HG03457 (cell line): ENCODE measurements around the gene POC1A.

Experiments used
- ATAC-seq: cut with Tn5 transposase; IDR thresholded peaks from one replicate; pipeline ENCODE4 v1.9.1; 2021; ENCODE audit warnings: moderate number of reproducible peaks; ENCODE audit not compliant: unreplicated experiment

The POC1A gene

DNA sequence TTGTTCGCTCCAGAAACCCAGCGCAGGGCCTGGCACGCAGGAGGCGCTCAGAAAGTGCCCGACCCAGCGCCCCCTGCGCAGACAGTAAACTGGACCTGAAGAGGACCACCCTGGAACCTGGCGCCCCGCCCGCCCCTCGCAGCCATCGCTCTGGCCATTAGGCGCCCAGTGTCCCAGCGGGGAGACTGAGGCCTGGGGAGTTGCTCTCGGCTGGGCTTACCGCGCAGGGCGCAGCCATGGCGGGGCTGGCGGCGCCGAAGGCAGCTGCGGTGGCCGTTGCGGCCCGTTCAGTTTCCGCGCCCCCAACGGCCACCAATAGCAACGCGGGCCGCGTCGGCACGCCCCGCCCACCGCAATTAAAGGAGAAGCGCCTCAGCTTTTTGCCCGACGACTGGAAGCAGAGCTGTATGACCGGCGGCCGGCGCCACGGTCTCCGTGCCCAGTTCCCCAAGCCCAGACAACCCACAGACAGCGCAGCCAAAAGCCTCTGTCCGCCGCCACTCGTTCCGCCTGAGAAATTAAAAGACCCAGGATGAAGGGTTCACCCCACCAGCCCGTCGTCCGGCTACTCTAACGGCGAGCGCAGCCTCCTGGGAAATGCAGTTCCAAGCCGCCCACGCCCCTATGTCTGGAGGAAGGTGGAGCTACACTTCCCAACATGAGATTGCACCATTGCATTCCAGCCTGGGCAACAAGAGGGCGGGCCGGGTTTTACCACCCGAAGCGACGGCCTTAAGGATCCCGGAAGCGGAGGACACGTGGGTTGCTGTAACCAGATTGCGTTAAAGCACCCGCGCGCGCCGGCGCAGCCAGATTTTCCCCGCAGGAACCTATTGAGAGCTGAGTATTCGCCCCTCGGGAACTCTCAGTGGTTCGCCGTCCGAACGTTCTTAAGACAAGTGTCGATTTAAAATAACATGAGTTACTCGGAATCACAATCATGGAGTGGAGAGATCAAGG is at the start of gene POC1A:
Gene POC1A (minus strand): TSS at position 289 of the 960 bp plus-strand sequence. CDS start 51 bp downstream, at position 238.
- peak; percentile 69 for ATAC-seq

GRCh38 chr3:52203701-52204100 is 49.5 kb upstream of the POC1A start:
- no peak for ATAC-seq

GRCh38 chr3:52202384-52203077 is 48.3 kb upstream of the POC1A start:
- ATAC-seq, result no peak

GRCh38 chr3:52200981-52201679 is 46.9 kb upstream of the POC1A start:
- ATAC-seq, result no peak

DNA sequence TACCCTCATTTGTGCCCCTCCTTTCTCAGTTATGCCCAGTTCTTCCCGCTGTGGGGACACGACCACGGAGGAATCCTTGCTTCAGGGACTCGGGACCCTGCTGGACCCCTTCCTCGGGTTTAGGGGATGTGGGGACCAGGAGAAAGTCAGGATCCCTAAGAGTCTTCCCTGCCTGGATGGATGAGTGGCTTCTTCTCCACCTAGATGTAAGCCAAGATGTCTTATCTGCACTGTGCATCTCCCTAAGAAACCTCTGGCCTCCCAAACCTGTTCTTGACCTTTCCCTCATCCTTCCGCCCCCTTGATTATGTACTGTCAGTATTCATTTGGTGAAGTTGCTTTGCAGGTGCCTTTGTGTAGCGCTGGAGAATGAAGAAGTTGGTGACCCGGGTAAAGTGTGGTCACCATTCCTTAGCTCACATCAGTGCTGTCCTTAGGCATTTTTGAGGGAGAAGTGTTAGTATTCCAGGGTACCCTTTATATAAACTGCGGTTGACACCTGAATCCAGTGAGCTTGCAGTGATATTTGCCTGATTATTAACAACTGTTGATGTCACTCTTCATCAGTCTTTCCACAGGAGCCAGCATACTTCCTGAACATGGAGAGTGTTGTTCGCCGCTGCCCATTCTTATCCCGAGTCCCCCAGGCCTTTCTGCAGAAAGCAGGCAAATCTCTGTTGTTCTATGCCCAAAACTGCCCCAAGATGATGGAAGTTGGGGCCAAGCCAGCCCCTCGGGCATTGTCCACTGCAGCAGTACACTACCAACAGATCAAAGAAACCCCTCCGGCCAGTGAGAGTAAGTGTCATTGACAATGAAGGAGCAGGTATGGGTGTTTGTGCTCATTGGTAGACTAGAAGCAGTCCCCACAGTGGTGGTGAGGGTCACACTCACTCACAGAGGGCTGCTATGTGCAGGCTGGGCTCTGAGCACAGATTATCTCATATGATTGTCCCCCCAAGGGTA is 44.7 kb upstream of the POC1A start:
- ATAC-seq, result no peak

- ATAC-seq, result peak; percentile 70
Observed at GRCh38 chr3:52197842-52198625, 43.8 kb upstream of the POC1A start, which contains the start of gene ALAS1. Gene ALAS1, plus strand, starts transcription at chr3:52198160. Its CDS starts 1,082 bp downstream, at chr3:52199242.

- no peak for ATAC-seq
Observed at GRCh38 chr3:52197499-52197841, 43.2 kb upstream of the POC1A start.

GRCh38 chr3:52196977-52197376 is 42.8 kb upstream of the POC1A start:
- ATAC-seq, result no peak

GRCh38 chr3:52195823-52196331 is 41.7 kb upstream of the POC1A start:
- ATAC-seq, result no peak

- no peak for ATAC-seq
Observed at GRCh38 chr3:52195291-52195597, 41.0 kb upstream of the POC1A start.

DNA sequence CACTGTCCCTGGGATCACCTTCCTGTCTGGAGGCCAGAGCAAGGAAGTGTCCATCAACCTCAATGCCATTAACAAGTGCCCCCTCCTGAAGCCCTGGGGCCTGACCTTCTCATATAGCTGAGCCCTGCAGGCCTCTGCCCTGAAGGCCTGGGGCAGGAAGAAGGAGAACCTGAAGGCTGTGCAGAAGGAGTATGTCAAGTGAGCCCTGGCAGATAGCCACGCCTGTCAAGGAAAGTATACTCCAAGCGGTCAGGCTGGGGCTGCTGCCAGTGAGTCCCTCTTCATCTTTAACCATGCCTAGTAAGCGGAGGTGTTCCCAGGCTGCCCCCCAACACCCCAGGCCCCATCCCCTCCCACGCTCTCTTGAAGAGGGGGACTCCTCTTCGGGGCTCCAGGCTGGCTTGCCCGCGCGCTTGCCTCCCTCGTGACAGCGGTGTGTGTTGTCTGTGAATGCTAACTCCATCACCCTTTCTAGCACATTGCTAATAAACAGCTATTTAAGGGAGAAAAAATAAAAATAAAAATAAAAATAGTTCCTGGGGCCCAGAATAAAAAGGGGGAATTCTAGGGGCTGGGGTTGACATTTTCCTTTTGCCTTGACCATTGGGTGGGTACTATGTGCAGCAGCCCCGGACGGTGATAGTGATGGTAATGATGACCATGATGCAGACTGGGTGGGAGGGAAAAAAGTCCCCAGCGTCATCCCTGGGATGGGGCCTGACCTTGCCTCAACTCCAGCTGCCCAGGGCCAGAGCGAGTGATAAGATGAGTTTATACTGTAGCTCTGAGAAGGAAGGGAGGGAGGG is 40.5 kb upstream of the POC1A start:
- ATAC-seq, result no peak

- no peak for ATAC-seq
Observed at GRCh38 chr3:52193065-52193464, 38.8 kb upstream of the POC1A start.

DNA sequence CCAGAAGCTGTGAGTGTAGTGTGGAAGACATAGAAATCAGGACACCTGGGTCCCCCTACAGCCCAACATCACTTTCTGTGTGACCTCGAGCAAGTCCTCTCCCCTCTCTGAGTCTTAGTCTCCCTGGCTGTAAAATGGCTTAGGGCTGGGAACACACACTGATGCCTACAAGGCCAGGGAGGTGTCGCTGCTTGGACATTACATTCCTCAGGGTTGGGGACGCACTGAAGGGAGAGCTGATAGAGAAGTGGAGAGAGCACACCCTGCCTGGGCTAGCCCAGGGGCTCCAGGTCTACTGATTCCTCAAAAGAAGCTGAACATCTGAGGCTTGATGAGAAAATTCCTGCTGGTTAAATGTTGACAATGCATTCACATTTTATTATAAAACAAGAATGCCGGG is 37.4 kb upstream of the POC1A start:
- no peak for ATAC-seq

GRCh38 chr3:52190294-52191074 is 36.3 kb upstream of the POC1A start:
- ATAC-seq, result no peak

DNA sequence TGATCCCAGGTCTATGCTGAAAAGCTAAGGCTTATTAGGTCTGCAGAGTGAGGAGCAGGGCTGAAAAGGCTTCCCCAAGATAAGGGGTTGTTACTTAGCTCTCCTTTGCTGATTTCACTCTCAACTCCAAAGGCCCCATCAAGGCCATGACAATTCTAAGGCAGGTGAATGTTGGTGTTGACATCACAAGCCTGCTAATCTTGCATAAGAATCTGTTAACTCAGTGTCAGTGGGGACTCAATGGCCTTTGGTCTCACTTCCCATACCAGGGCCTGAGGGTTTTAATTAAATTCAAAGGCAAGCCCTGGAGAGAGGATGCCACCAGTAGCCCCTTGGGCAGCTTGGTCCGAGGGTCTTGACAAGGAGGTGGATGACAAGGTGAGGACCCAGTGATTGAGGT is 34.3 kb upstream of the POC1A start:
- ATAC-seq, result no peak

- no peak for ATAC-seq
Observed at GRCh38 chr3:52186729-52187128, 32.5 kb upstream of the POC1A start.

DNA sequence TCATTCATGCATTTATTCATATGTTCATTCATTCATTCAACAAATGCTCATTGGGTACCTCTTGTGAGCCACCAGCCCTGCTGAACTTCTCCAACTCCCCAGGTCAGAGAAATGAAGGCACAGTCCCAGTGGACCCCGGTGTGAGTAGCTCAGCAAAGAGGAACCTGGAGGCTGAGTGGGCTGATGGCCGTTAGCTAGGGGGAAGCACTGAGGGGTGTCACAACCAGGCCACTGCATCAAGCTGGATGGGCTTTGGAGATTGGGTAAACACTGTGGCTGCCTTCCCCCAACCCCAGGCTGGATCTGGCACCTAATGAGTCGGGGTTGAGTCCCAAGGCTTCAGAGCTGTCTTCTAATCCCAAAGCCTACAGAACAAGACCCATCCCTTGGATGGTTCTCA is 31.6 kb upstream of the POC1A start:
- ATAC-seq, result no peak

GRCh38 chr3:52185311-52185710 is 31.1 kb upstream of the POC1A start:
- no peak for ATAC-seq
